Measurements from ENCODE around the gene CCDC33.
"Not testable (repeated sequence)": the region's sequence is repeated elsewhere in the genome, so short reads cannot be mapped to it uniquely, and the experiment has no call there.

CCDC33 gene

GRCh38 chr15:74357514-74357913, 121.4 kb downstream of the CCDC33 start:
- POLR2A ChIA-PET; H3K4me3 ChIP-seq (ENCODE audit: control insufficient read depth in 1 of 7, extremely low read depth in 1 of 7, insufficient read depth in 4 of 7, low read depth in 2 of 7, low read length in 6 of 7); H3K27ac ChIP-seq (ENCODE audit: insufficient read depth in 1 of 2, low read depth in 1 of 2, low read length in 2 of 2, poor library complexity in 1 of 2, severe bottlenecking in 2 of 2); H3K9me3 ChIP-seq (ENCODE audit: control extremely low read depth in 1 of 5, control insufficient read depth in 4 of 5, insufficient read depth in 2 of 5, low read depth in 1 of 5, low read length in 4 of 5); H3K4me1 ChIP-seq (ENCODE audit: control extremely low read depth in 1 of 4, control insufficient read depth in 4 of 4, insufficient read depth in 4 of 4, low read length in 3 of 4); H3K27me3 ChIP-seq (replicated peaks in 2 of 5; ENCODE audit: control insufficient read depth in 4 of 5, insufficient read depth in 5 of 5, low read length in 4 of 5); H3K36me3 ChIP-seq (ENCODE audit: control insufficient read depth in 4 of 4, insufficient read depth in 4 of 4, low read length in 3 of 4); DNase-seq: not testable (repeated sequence)
- 98% methylated on average over 7 of the region's 7 CpGs for WGBS (ENCODE audit: insufficient coverage)
- CTCF ChIA-PET, result interaction anchor here (0.8 to 1.7 kb wide), 2 partner anchors 9 to 34 kb away, joined by 3 read pairs; no protein-coding TSS in a partner anchor

GRCh38 chr15:74359376-74359775, 123.2 kb downstream of the CCDC33 start:
- CTCF ChIA-PET; H3K9me3 ChIP-seq (ENCODE audit: control extremely low read depth in 1 of 5, control insufficient read depth in 4 of 5, insufficient read depth in 2 of 5, low read depth in 1 of 5, low read length in 4 of 5): not testable (repeated sequence)
- 93% methylated on average over 6 of the region's 6 CpGs for WGBS (ENCODE audit: insufficient coverage)

GRCh38 chr15:74360855-74361254, 124.7 kb downstream of the CCDC33 start:
- H3K4me1 ChIP-seq (ENCODE audit: control extremely low read depth in 1 of 4, control insufficient read depth in 4 of 4, insufficient read depth in 4 of 4, low read length in 3 of 4); POLR2A ChIA-PET; H3K36me3 ChIP-seq (ENCODE audit: control insufficient read depth in 4 of 4, insufficient read depth in 4 of 4, low read length in 3 of 4); H3K4me3 ChIP-seq (ENCODE audit: control insufficient read depth in 1 of 7, extremely low read depth in 1 of 7, insufficient read depth in 4 of 7, low read depth in 2 of 7, low read length in 6 of 7); H3K27ac ChIP-seq (ENCODE audit: insufficient read depth in 1 of 2, low read depth in 1 of 2, low read length in 2 of 2, poor library complexity in 1 of 2, severe bottlenecking in 2 of 2); DNase-seq; H3K9me3 ChIP-seq (ENCODE audit: control extremely low read depth in 1 of 5, control insufficient read depth in 4 of 5, insufficient read depth in 2 of 5, low read depth in 1 of 5, low read length in 4 of 5): not testable (repeated sequence)
- CTCF ChIA-PET, result interaction anchor here (1.2 to 1.5 kb wide), 2 partner anchors 12 to 38 kb away, joined by 3 to 4 read pairs; no protein-coding TSS in a partner anchor
- peaks cover 0 to 15% (median 6%) of the 10 kb centered on the region in 5 experiments for H3K27me3 ChIP-seq (replicated peaks in 2 of 5; ENCODE audit: control insufficient read depth in 4 of 5, insufficient read depth in 5 of 5, low read length in 4 of 5)
- no CpG with 5 or more reads among the region's 1 CpG for WGBS (ENCODE audit: insufficient coverage)

More at GRCh38 chr15:74359376-74359775, 123.2 kb downstream of the CCDC33 start:
- H3K27me3 ChIP-seq (replicated peaks in 2 of 5; ENCODE audit: control insufficient read depth in 4 of 5, insufficient read depth in 5 of 5, low read length in 4 of 5); DNase-seq; H3K4me3 ChIP-seq (ENCODE audit: control insufficient read depth in 1 of 7, extremely low read depth in 1 of 7, insufficient read depth in 4 of 7, low read depth in 2 of 7, low read length in 6 of 7); H3K4me1 ChIP-seq (ENCODE audit: control extremely low read depth in 1 of 4, control insufficient read depth in 4 of 4, insufficient read depth in 4 of 4, low read length in 3 of 4); H3K27ac ChIP-seq (ENCODE audit: insufficient read depth in 1 of 2, low read depth in 1 of 2, low read length in 2 of 2, poor library complexity in 1 of 2, severe bottlenecking in 2 of 2); POLR2A ChIA-PET; H3K36me3 ChIP-seq (ENCODE audit: control insufficient read depth in 4 of 4, insufficient read depth in 4 of 4, low read length in 3 of 4): not testable (repeated sequence)

- no peak for DNase-seq
- H3K27ac ChIP-seq (ENCODE audit: insufficient read depth in 1 of 2, low read depth in 1 of 2, low read length in 2 of 2, poor library complexity in 1 of 2, severe bottlenecking in 2 of 2), result no peak overlapping the region
- no peaks in the 10 kb centered on the region for H3K36me3 ChIP-seq (ENCODE audit: control insufficient read depth in 4 of 4, insufficient read depth in 4 of 4, low read length in 3 of 4)
- ChIA-PET POLR2A (no interaction called here), CTCF (interaction anchor here (0.6 to 1.5 kb wide), 3 partner anchors 11 to 77 kb away, joined by 3 to 7 read pairs (median 6); no protein-coding TSS in a partner anchor)
- no peak overlapping the region for H3K4me3 ChIP-seq (ENCODE audit: control insufficient read depth in 1 of 7, extremely low read depth in 1 of 7, insufficient read depth in 4 of 7, low read depth in 2 of 7, low read length in 6 of 7)
- H3K4me1 ChIP-seq (ENCODE audit: control extremely low read depth in 1 of 4, control insufficient read depth in 4 of 4, insufficient read depth in 4 of 4, low read length in 3 of 4), result peaks cover 0 to 12% (median 9%) of the 10 kb centered on the region in 4 experiments
- peaks cover 0 to 26% (median 12%) of the 10 kb centered on the region in 5 experiments for H3K27me3 ChIP-seq (replicated peaks in 2 of 5; ENCODE audit: control insufficient read depth in 4 of 5, insufficient read depth in 5 of 5, low read length in 4 of 5)
- H3K9me3 ChIP-seq (ENCODE audit: control extremely low read depth in 1 of 5, control insufficient read depth in 4 of 5, insufficient read depth in 2 of 5, low read depth in 1 of 5, low read length in 4 of 5), result no peaks in the 10 kb centered on the region
- no CpG with 5 or more reads among the region's 1 CpG for WGBS (ENCODE audit: insufficient coverage)
Measured at GRCh38 chr15:74362482-74362881, 126.4 kb downstream of the CCDC33 start.

- Histone ChIP-seq H3K27me3 (replicated peaks in 2 of 5; ENCODE audit: control insufficient read depth in 4 of 5, insufficient read depth in 5 of 5, low read length in 4 of 5) (peaks cover 0 to 29% (median 12%) of the 10 kb centered on the region in 5 experiments), H3K4me3 (ENCODE audit: control insufficient read depth in 1 of 7, extremely low read depth in 1 of 7, insufficient read depth in 4 of 7, low read depth in 2 of 7, low read length in 6 of 7) (peak overlapping the region in 4 of 7 experiments; percentile 61 to 80 (median 74)), H3K27ac (ENCODE audit: insufficient read depth in 1 of 2, low read depth in 1 of 2, low read length in 2 of 2, poor library complexity in 1 of 2, severe bottlenecking in 2 of 2) (no peak overlapping the region), H3K4me1 (ENCODE audit: control extremely low read depth in 1 of 4, control insufficient read depth in 4 of 4, insufficient read depth in 4 of 4, low read length in 3 of 4) (peaks cover 0 to 12% (median 9%) of the 10 kb centered on the region in 4 experiments), H3K9me3 (ENCODE audit: control extremely low read depth in 1 of 5, control insufficient read depth in 4 of 5, insufficient read depth in 2 of 5, low read depth in 1 of 5, low read length in 4 of 5) (no peaks in the 10 kb centered on the region), H3K36me3 (ENCODE audit: control insufficient read depth in 4 of 4, insufficient read depth in 4 of 4, low read length in 3 of 4) (no peaks in the 10 kb centered on the region)
- CTCF ChIA-PET, result no interaction called here
- POLR2A ChIA-PET, result no interaction called here
- 97% methylated on average over 6 of the region's 12 CpGs for WGBS (ENCODE audit: insufficient coverage)
- DNase-seq, result no peak
Measured at GRCh38 chr15:74364936-74365597, 128.9 kb downstream of the CCDC33 start.

GRCh38 chr15:74365598-74366445, 129.7 kb downstream of the CCDC33 start:
- Histone ChIP-seq H3K4me1 (ENCODE audit: control extremely low read depth in 1 of 4, control insufficient read depth in 4 of 4, insufficient read depth in 4 of 4, low read length in 3 of 4) (peaks cover 0 to 12% (median 9%) of the 10 kb centered on the region in 4 experiments), H3K27me3 (replicated peaks in 2 of 5; ENCODE audit: control insufficient read depth in 4 of 5, insufficient read depth in 5 of 5, low read length in 4 of 5) (peaks cover 0 to 29% (median 15%) of the 10 kb centered on the region in 5 experiments), H3K27ac (ENCODE audit: insufficient read depth in 1 of 2, low read depth in 1 of 2, low read length in 2 of 2, poor library complexity in 1 of 2, severe bottlenecking in 2 of 2) (no peak overlapping the region), H3K4me3 (ENCODE audit: control insufficient read depth in 1 of 7, extremely low read depth in 1 of 7, insufficient read depth in 4 of 7, low read depth in 2 of 7, low read length in 6 of 7) (peak overlapping the region; percentile 36 to 80 (median 68)), H3K9me3 (ENCODE audit: control extremely low read depth in 1 of 5, control insufficient read depth in 4 of 5, insufficient read depth in 2 of 5, low read depth in 1 of 5, low read length in 4 of 5) (no peaks in the 10 kb centered on the region), H3K36me3 (ENCODE audit: control insufficient read depth in 4 of 4, insufficient read depth in 4 of 4, low read length in 3 of 4) (no peaks in the 10 kb centered on the region)
- peak; percentile 55 to 74 (median 61) for DNase-seq
- POLR2A ChIA-PET, result no interaction called here
- 2% methylated on average over 45 of the region's 75 CpGs for WGBS (ENCODE audit: insufficient coverage)
- CTCF ChIA-PET, result interaction anchor here (1.2 to 22.0 kb wide), 2 partner anchors 73 to 97 kb away, joined by 3 to 671 read pairs; partner anchors contain the start of gene SEMA7A

Measured in common myeloid progenitor, CD34-positive (primary cell).